Erythroblast (primary cell): Measurements from ENCODE around the gene WWP2.
"Not testable (repeated sequence)": the region's sequence is repeated elsewhere in the genome, so short reads cannot be mapped to it uniquely, and the experiment has no call there.

Experiments used
- GATA1 ChIP-seq: IDR thresholded peaks from 2 replicates; pipeline ENCODE4 v1.6.1; 2011; ENCODE audit warnings: low read depth, mild to moderate bottlenecking, control low read depth, low read length, moderate library complexity
- POLR2A ChIP-seq: IDR thresholded peaks from 2 replicates; pipeline ENCODE4 v1.6.1; 2011; ENCODE audit warnings: mild to moderate bottlenecking, low read length

- not testable (repeated sequence) for TF ChIP-seq POLR2A, GATA1
These were observed 62.5 kb downstream of the WWP2 start for GRCh38 chr16:69824564-69825142.
